ENCODE data around the gene ITPK1.
"Not testable (repeated sequence)": the region's sequence is repeated elsewhere in the genome, so short reads cannot be mapped to it uniquely, and the experiment has no call there.

The ITPK1 gene

GRCh38 chr14:93128725-93129459 lies 13.2 kb upstream of the ITPK1 start:
- DNase-seq: no peak

DNA sequence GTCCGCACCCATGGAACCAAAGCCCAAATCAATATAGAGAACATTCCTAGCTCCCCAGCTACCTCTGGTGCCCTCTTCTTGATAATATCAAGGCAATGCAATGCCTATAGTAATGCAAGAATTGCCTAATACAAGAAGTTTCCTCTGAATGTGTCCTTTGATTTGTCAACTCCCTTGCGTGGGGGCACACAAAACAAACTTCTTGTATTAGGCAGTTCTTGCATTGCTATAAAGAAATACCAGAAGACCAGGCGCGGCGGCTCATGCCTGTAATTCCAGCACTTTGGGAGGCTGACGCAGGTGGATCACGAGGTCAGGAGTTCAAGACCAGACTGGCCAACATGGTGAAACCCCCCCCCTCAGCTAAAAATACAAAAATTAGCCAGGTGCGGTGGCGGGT lies 10.4 kb upstream of the ITPK1 start:
- DNase-seq: no peak

- no peak for DNase-seq
Observed at GRCh38 chr14:93122826-93123225, 7.1 kb upstream of the ITPK1 start.

DNA sequence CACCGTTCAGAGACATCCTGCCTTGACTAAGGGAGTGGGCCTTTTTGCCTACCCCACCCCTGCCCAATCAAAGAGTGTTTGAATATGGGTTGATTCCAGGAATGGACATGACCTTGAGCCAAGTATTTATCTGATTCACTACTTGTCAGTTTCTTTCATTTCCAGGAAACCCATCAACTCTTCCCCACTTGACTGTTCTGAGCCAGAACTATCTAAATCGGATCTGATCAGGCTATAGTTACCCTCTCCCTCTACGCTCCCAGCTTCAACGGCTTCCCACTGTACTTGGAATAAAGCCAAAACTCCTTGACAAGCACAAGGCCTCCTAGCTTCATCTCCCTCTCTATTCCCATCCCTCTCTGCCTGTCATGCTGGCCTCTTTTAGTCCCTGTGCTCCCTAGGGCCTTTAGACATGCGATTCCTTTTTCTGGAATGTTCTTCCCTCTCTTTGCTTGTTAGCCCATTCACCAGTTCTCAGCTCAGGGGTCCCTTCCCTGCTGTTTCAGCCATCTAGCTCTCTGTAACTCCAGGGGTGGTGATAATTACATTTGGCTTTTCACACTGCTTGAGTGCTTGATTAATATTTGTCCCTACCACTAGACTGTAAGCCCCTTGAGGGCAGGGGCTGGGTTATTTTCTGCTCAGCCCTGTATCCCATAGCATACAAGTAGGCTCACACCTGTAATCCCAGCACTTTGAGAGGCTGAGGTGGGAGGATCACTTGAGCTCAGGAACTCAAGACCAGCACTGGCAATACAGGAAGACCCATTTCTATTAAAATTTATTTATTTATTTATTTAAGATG lies 5.5 kb upstream of the ITPK1 start:
- DNase-seq: no peak

- DNase-seq: no peak
Observed at GRCh38 chr14:93120517-93120916, 4.8 kb upstream of the ITPK1 start.

GRCh38 chr14:93116676-93117200 lies 1.0 kb upstream of the ITPK1 start:
- no peak for DNase-seq

- peak; percentile 72 for DNase-seq
Observed at GRCh38 chr14:93115069-93115820, 480 bp downstream of the ITPK1 start.

GRCh38 chr14:93114713-93115068 lies 1.0 kb downstream of the ITPK1 start:
- DNase-seq: no peak

DNA sequence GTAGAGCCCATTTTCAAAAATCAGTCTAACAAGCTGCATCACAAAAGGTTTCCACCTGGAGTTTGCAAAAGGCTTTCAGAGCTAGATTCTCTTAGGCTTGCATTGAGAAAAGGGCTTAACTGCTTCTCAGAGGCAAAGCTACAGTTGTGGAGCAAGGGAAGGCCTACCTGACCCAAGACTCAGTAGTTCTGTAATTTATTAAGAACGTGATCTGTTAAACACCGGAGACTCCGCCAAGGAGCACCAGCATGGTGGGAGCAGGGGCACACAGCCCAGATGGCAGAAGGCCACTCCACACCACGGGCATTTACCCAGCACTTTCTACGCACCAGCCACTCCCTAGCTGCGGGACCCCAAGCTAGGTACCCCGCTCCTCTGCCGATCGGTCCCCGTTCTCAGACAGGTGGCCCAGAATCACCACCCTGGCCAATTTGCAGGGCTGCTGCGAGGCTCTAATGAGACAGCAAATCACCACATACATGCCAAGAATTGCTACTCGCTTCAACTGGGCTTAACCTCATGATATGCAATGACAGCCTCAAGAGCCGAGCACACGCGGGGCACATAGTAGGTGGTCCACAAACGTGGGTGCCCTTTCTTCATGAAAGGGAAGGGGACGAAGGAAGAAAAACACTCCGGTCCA lies 1.5 kb downstream of the ITPK1 start:
- DNase-seq: no peak

DNA sequence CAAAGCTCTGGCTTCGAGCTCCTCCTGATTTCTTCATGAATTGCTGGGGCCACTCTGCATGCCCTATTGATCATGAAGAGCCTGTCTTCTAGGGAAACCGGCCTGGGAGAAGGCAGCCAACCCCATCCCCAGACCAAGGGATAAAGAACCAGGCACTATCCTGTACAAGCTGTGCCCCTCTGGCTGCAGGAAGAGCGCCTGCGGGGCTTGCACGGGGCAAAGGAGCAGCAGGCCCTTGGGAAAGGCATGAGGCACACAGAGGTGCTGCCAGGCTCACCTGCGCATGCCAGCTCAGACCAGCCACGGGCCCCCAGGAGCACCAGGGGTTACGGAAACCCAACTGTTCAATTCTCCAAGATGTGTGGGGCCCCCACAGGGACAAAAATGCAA lies 2.1 kb downstream of the ITPK1 start:
- DNase-seq: no peak

- DNase-seq: peak; percentile 78
Observed at GRCh38 chr14:93112891-93113677, 2.6 kb downstream of the ITPK1 start.

DNA sequence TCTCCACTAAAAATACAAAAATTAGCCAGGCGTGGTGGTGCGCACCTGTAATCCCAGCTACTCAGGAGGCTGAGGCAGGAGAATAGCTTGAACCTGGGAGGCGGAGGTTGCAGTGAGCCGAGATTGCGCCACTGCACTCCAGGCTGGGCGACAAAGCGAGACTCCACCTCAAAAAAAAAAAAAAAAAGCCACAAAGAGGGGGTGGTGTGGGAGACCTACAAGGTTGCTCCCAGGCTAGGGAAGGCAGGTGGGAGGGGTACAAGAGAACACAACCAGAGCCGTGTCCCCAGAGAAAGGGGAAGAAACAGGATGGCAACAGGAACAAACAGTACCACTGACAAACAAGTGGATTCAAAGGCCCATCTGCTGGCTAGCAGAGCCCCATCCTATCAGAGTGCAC lies 4.2 kb downstream of the ITPK1 start:
- not testable (repeated sequence) for DNase-seq

GRCh38 chr14:93110856-93111419 lies 4.8 kb downstream of the ITPK1 start:
- no peak for DNase-seq

DNA sequence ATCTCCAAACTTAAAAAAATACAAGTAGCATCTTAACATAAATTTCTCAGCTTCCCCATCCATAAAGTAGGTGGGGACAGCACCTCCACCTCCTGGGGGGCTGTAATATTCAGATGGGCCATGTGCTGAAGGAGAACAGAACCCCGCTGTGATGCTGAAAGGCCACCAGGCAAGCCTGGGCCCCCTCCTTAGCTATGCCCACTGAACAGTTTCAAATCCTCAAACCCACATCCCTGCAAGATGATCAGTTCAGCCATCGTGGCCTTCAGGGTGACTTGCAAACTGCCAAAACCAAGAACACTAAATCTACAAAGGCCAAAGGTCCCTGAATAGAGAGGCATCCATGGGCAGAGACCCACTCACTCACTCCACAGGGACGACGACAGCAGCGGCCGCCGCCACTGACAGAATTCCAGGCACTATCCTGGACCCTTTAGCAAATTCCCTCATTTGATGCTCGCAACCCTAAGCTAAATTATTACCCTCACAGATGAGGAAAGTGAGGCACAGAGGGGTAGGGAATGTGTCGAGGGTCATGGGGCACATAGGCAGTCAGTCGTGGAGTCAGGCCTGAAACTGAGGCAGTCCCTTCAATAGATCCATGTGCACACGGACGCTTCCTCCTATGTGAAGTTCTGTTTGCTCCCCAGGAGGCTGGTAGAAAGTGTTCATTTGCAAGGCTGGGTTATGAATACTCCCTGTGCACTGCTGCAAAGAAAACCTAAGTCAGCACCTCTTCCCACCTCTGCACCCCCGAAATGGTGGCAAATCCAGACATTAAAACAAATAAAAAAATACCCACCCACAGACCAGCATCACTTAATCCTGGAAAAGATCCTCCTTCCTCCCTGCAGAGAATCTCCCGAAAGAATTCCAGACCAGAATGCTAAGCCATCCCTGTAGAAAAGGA lies 5.9 kb downstream of the ITPK1 start:
- no peak for DNase-seq

- no peak for DNase-seq
Observed at GRCh38 chr14:93108105-93108504, 7.6 kb downstream of the ITPK1 start.

- DNase-seq: no peak
Observed at GRCh38 chr14:93107453-93107852, 8.3 kb downstream of the ITPK1 start.

- no peak for DNase-seq
Observed at GRCh38 chr14:93106541-93107156, 9.1 kb downstream of the ITPK1 start.

GRCh38 chr14:93105856-93106255 lies 9.9 kb downstream of the ITPK1 start:
- DNase-seq: not testable (repeated sequence)

GRCh38 chr14:93105362-93105761 lies 10.4 kb downstream of the ITPK1 start:
- no peak for DNase-seq

DNA sequence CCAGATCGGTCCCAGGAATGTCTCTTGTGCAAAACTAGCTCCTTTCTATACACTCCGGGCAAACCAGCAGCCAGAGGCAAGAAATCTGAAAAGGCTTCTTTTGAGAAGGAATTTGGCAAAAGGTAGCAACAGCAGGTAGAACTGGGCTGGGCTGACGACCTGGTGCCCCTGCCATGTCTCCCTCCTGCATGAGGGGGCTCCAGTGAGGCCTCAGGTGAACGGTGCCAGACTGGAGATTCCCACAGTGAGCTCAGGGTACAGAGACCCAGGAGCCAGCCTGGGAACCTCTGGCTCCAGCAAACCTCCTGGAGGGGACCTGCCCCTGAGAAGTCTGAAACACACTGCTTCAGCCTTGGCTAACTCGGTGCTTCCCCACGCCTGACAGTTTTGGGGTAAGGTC lies 10.8 kb downstream of the ITPK1 start:
- no peak for DNase-seq

All from T-helper 9 cell (primary cell).